Measurements from ENCODE around the gene SECTM1. TPM values are rescaled to one million over a fixed set of nuclear protein-coding genes. Genes with fewer than 3 reads are reported as not detected.

The SECTM1 gene
- total RNA-seq, 2 experiments from 2014 or later: 12.2 to 12.7 TPM

DNA sequence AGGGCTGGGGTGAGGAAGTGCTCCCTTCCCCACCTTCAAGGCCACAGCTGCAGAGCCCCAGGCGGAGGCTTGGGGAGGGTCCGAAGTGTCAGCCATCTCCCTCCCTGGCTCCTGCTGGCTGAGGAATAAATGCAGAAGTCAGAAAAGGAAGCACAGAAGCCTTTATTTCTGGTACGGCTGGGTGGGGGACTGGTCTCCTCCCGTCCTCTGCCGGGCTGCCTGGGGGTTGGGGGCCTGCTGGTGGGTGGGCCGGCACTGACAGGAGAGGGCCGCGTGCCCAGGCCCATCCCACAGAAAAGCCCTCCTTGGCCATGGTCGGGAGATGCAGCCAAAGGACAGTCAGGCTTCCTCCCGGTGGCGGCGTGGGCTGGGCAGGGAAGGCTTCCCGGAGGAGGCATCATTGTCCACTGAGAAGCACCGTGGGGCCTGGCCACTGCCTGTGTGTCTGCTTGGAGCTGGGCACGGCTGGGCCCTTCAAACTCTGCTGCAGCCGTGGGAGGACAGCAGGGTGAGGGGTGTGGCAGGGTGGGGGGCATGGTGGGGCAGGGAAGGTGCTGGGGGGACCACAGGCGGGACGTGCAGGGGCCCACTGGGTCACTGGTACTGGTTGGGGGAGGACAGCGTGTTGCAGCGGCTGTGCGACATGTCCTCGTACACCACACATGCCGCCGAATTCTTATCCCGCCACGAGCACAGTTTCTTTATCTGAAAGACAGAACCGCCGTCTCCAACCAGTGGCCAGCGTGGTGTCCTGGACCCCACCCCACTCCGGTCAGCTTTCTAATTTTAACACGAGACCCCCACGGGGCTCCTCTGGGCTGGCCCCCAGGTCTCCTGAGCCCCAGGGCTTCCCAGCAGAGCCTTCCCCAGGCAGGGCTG lies 18.6 kb downstream of the SECTM1 start:
- H3K27ac Mint-ChIP-seq: peak overlapping the region; percentile 92
- H3K4me1 Mint-ChIP-seq (ENCODE audit: low read depth): peaks cover 19% of the 10 kb centered on the region

DNA sequence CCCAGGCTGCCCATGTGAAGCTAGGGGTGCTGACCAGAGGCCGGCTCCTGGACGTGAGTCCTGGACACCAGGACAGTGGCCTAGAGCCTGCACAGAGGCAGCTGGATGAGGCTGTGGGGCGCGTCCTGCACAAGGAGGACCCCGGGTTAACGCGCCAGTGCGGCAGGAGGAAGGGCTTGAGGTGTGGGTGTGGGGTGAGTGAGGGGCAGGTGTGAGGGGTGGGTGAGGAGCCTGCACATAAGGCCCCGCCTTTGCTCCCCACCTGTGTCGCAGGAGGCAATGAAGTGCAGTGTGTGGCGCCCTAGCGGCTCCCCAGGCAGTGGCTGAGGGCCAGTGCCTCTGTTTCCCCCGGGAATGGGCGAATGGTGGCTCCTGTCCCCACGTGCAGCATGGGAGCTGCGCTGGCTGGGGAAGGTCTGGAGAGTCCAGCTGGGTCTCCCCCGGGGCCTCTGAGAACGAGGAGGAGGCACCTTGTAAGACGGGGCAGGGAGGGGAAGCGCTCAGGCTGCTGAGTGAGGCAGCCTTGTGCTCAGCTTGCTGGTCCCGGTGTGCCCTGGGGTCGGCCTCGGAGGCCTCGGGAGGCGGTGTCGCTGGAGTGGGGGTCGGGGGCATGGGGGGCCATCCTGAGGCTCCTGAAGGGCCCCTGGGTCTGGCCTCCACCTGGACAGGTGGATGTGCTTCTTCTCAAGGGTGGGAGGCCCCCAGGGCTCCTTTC lies 19.4 kb downstream of the SECTM1 start:
- ChIA-PET POLR2A (no interaction called here), CTCF (interaction anchor here (1.1 kb wide), 1 partner anchor 12 kb away, joined by 3 read pairs; no protein-coding TSS in a partner anchor)
- peak overlapping the region; percentile 29 for H3K27ac Mint-ChIP-seq
- peaks cover 19% of the 10 kb centered on the region for H3K4me1 Mint-ChIP-seq (ENCODE audit: low read depth)
- DNase-seq: no peak
- H3K4me3 Mint-ChIP-seq: peak overlapping the region; percentile 59
- intact Hi-C loops (cut with micrococcal nuclease): no loop called here
- peaks cover 32% of the 10 kb centered on the region for H3K36me3 Mint-ChIP-seq
- no peaks in the 10 kb centered on the region for H3K9me3 Mint-ChIP-seq
- no peaks in the 10 kb centered on the region for H3K27me3 Mint-ChIP-seq

More for the DNA sequence above, 18.6 kb downstream of the SECTM1 start:
- CTCF ChIA-PET: no interaction called here
- Mint-ChIP-seq H3K4me3 (no peak overlapping the region), H3K36me3 (peaks cover 32% of the 10 kb centered on the region), H3K9me3 (no peaks in the 10 kb centered on the region), H3K27me3 (no peaks in the 10 kb centered on the region)
- POLR2A ChIA-PET: interaction anchor here (1.3 to 3.0 kb wide), 2 partner anchors 17 to 22 kb away, joined by 5 to 18 read pairs; no protein-coding TSS in a partner anchor
- no peak for DNase-seq
- intact Hi-C loops (cut with micrococcal nuclease): no loop called here

DNA sequence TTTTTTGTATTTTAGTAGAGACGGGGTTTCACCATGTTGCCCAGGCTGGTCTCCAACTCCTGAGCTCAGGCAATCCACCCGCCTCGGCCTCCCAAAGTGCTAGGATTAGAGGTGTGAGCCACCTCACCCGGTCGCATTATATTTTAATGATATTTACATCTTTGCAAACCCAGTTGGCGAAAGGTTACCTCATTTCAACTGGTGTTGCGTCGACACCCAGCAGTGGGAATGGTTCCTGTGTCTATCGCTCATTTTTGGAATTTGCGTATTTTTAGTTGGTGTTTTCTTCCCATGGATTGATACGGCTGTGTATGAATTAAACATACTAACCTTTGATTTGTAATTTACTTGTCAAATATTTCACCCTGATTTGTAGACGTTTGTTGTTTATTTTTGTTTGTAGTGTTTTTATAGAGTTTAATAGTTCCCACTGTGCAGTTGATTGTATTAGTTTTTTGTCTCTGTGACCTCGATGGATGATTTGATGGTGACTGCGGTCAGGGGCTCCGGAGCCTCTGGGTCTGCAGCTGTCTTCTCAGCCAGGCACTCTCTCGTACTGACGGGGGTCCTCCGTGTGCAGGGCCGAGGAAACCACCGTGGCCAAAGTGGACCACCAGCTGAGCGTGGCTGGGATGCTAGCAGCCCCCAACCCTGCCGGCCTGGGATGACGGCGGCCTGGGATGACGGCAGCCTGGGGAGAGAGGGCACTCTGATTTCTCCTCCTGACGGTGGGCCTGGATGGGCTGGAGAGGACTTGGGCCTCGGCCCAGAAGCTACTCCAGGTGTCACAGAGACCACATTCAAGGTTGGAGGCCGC lies 20.2 kb downstream of the SECTM1 start:
- ChIA-PET POLR2A (interaction anchor here (1.1 kb wide), 1 partner anchor 16 kb away, joined by 4 read pairs; no protein-coding TSS in a partner anchor), CTCF (interaction anchor here (1.1 kb wide), 1 partner anchor 11 kb away, joined by 3 read pairs; no protein-coding TSS in a partner anchor)
- Mint-ChIP-seq H3K27ac (peak overlapping the region; percentile 44), H3K9me3 (no peaks in the 10 kb centered on the region), H3K36me3 (peaks cover 32% of the 10 kb centered on the region), H3K4me3 (peak overlapping the region; percentile 59), H3K27me3 (no peaks in the 10 kb centered on the region), H3K4me1 (ENCODE audit: low read depth) (peaks cover 24% of the 10 kb centered on the region)
- DNase-seq: no peak
- intact Hi-C loops (cut with micrococcal nuclease): no loop called here

DNA sequence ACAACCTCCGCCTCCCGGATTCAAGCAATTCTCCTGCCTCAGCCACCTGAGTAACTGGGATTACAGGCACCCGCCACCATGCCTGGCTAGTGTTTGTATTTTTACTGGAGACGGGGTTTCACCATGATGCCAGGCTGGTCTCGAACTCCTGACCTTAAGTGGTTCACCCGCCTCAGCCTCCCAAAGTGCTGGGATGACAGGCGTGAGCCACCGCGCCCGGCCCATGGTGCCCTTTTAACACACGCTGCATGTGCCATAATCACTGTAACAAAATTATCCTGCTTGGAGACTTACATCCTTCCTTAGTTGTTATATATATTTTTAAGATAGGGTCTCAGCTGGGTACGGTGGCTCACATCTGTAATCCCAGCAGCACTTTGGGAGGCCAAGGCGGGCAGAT lies 21.6 kb downstream of the SECTM1 start:
- H3K9me3 Mint-ChIP-seq: no peaks in the 10 kb centered on the region
- no peak overlapping the region for H3K4me3 Mint-ChIP-seq
- peaks cover 33% of the 10 kb centered on the region for H3K36me3 Mint-ChIP-seq
- peaks cover 30% of the 10 kb centered on the region for H3K4me1 Mint-ChIP-seq (ENCODE audit: low read depth)
- CTCF ChIA-PET: interaction anchor here (2.8 kb wide), 1 partner anchor 11 kb away, joined by 10 read pairs; no protein-coding TSS in a partner anchor
- intact Hi-C loops (cut with micrococcal nuclease): no loop called here
- POLR2A ChIA-PET: interaction anchor here (0.6 to 2.2 kb wide), 4 partner anchors 9 to 73 kb away, joined by 3 to 5 read pairs (median 4); no protein-coding TSS in a partner anchor
- no peak overlapping the region for H3K27ac Mint-ChIP-seq
- DNase-seq: no peak
- no peaks in the 10 kb centered on the region for H3K27me3 Mint-ChIP-seq

DNA sequence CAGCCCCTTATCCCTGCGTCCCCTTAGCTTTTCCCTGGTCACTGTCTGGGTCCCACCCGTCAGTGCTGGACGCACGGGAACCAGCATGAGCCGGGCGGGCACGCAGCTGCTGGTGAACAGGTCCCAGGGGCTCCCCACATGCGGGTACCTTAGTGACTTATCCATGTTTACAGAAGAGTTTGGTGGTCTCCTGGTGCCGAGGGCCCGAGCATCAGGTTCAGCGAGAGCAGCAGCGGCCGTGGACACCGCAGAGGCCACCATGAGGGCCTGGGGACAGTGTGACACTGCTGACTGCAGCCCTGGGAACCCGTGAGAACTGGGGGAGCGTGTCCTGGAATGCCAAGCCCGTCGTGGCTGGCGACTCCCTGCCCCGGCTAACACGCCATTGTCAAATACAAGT lies 22.7 kb downstream of the SECTM1 start:
- H3K36me3 Mint-ChIP-seq: peaks cover 25% of the 10 kb centered on the region
- H3K27me3 Mint-ChIP-seq: no peaks in the 10 kb centered on the region
- ChIA-PET POLR2A (interaction anchor here (1.1 to 2.2 kb wide), 2 partner anchors 8 to 13 kb away, joined by 3 to 5 read pairs; no protein-coding TSS in a partner anchor), CTCF (interaction anchor here (1.5 to 2.8 kb wide), 2 partner anchors 10 kb away, joined by 5 to 10 read pairs; no protein-coding TSS in a partner anchor)
- intact Hi-C loops (cut with micrococcal nuclease): no loop called here
- H3K27ac Mint-ChIP-seq: no peak overlapping the region
- peaks cover 36% of the 10 kb centered on the region for H3K4me1 Mint-ChIP-seq (ENCODE audit: low read depth)
- H3K9me3 Mint-ChIP-seq: no peaks in the 10 kb centered on the region
- H3K4me3 Mint-ChIP-seq: no peak overlapping the region
- no peak for DNase-seq

DNA sequence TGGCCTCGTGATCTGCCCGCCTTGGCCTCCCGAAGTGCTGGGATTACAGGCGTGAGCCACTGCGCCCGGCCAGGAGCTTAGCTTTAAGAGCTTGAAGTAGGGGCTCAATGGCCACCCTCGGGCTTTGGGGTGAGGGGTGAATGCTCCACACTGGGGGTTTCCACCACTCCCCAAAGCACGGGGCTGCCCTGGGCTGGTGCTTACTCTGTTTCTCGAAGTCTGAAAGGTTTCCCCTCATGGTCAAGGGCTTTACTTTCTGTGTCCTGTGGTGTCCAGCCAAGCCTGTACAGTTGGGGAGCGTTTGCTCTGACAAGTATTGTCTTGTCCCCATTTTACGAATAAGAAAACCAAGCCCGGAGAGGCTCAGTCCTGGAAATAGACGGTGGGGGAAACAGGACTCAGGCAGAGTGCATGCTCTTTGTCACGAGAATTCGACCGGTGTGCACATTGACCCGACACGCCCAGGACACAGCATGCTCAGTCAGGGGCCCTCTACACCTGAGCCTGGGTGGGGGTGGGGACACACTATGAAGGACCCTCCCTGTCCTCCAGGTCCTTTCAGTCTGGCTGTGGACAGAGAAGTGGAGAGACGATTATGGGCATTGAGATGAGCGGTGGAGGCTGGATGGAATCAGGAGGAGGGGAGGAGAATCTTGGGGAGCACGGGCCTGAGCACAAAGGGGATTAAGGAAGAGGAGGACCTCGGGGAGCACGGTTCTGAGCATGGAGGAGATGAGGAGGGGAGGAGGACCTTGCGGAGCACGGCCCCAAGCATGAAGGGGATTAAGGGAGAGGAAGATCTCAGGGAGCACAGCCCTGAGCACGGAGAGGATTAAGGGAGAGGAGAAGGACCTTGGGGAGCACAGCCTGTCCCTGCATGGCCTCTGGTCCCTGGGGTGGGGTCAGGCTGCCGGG lies 23.7 kb downstream of the SECTM1 start:
- Mint-ChIP-seq H3K4me3 (no peak overlapping the region), H3K27ac (no peak overlapping the region), H3K9me3 (no peaks in the 10 kb centered on the region), H3K27me3 (no peaks in the 10 kb centered on the region), H3K4me1 (ENCODE audit: low read depth) (peaks cover 40% of the 10 kb centered on the region), H3K36me3 (peaks cover 17% of the 10 kb centered on the region)
- POLR2A ChIA-PET: interaction anchor here (0.7 to 2.1 kb wide), 3 partner anchors 11 to 13 kb away, joined by 3 to 7 read pairs (median 4); no protein-coding TSS in a partner anchor
- intact Hi-C loops (cut with micrococcal nuclease): no loop called here
- CTCF ChIA-PET: interaction anchor here (0.9 to 2.8 kb wide), 5 partner anchors 9 to 11 kb away, joined by 3 to 10 read pairs (median 5); no protein-coding TSS in a partner anchor
- DNase-seq: no peak

DNA sequence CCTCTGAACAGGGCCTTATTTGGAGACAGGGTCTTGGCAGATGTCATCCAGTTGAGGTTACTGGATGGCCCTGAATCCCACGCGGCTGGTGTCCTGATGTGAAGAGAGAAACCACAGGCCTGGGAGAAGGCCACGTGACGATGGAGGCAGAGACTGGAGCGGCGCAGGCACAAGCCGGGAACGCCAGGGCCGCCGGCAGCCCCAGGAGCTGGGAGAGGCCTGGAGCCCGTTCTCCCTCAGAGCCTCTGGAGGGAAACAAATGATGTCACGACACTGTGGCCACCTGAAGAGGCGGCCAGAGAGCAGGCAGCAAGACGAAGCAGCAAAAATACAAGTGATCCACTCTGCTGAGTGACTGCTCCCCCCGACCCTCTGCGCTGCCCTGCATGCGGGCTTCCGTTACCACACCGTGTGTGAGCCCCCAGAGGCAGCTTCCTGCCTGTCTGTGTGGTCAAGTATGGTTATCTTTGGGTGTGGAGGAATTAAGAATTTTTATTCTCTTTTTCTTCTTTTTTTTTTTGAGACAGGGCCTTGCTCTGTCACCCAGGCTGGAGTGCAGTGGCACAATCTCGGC lies 27.8 kb downstream of the SECTM1 start:
- Mint-ChIP-seq H3K4me1 (ENCODE audit: low read depth) (peaks cover 62% of the 10 kb centered on the region), H3K27ac (peak overlapping the region; percentile 93), H3K27me3 (no peaks in the 10 kb centered on the region), H3K36me3 (peaks cover 6% of the 10 kb centered on the region), H3K4me3 (peak overlapping the region; percentile 5), H3K9me3 (no peaks in the 10 kb centered on the region)
- POLR2A ChIA-PET: interaction anchor here (2.1 to 12.2 kb wide), 3 partner anchors 8 to 16 kb away, joined by 7 to 103 read pairs (median 67); partner anchors contain the start of gene CD7
- DNase-seq: peak; percentile 12
- CTCF ChIA-PET: interaction anchor here (1.2 to 2.3 kb wide), 2 partner anchors 8 to 15 kb away, joined by 6 to 12 read pairs; no protein-coding TSS in a partner anchor
- intact Hi-C loops (cut with micrococcal nuclease): loop anchor here (1.0 kb wide), 3 partner anchors 9 to 15 kb away; no protein-coding TSS in a partner anchor

DNA sequence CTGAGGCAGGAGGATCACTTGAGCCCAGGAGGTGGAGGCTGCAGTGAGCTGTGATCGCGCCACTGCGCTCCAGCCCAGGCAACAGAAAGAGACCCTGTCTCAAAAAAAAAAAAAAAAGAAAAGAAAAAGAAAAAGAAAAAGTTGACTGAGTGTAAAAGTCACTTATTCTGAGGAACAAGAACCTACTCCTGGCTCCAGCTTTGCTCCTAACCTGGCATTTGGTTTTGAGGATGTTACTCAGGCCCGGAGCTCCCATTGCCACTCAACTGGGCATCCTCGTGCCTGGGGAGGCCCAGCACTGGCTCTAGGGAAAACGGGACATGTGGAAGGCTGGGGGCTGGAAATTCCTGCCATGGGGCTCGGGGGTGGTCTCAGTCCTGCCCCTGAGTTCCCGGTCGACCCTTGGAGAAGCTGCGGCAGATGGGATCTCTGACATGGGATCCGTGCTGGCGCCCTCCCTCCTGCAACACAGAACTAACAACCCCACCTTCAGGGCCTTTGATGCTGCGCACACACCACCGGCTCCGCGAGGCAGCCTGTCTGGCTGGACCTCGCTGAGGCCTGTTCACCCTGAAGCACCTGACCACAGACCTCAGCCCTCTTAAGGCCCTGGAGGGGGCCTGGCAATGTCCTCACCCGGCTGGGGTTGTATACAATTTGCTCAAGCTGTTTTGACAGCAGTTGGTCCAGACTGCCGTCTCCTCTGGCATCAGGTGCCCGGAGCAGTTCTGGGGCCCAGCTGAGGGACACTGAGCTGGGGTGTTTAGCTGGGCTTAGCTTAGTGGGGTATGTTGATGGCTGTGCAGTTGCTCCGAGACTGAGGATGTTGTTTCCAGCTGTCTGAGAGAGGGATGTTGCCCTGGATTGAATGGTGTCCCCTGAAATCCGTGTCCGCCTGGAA lies 28.5 kb downstream of the SECTM1 start:
- peak overlapping the region; percentile 26 for H3K4me3 Mint-ChIP-seq
- H3K36me3 Mint-ChIP-seq: peaks cover 6% of the 10 kb centered on the region
- no peaks in the 10 kb centered on the region for H3K9me3 Mint-ChIP-seq
- ChIA-PET POLR2A (interaction anchor here (2.1 to 12.2 kb wide), 3 partner anchors 7 to 16 kb away, joined by 7 to 103 read pairs (median 67); partner anchors contain the start of gene CD7), CTCF (interaction anchor here (1.2 to 2.3 kb wide), 2 partner anchors 7 to 16 kb away, joined by 6 to 12 read pairs; no protein-coding TSS in a partner anchor)
- intact Hi-C loops (cut with micrococcal nuclease): no loop called here
- peaks cover 69% of the 10 kb centered on the region for H3K4me1 Mint-ChIP-seq (ENCODE audit: low read depth)
- DNase-seq: no peak
- H3K27me3 Mint-ChIP-seq: no peaks in the 10 kb centered on the region
- peak overlapping the region; percentile 93 for H3K27ac Mint-ChIP-seq

DNA sequence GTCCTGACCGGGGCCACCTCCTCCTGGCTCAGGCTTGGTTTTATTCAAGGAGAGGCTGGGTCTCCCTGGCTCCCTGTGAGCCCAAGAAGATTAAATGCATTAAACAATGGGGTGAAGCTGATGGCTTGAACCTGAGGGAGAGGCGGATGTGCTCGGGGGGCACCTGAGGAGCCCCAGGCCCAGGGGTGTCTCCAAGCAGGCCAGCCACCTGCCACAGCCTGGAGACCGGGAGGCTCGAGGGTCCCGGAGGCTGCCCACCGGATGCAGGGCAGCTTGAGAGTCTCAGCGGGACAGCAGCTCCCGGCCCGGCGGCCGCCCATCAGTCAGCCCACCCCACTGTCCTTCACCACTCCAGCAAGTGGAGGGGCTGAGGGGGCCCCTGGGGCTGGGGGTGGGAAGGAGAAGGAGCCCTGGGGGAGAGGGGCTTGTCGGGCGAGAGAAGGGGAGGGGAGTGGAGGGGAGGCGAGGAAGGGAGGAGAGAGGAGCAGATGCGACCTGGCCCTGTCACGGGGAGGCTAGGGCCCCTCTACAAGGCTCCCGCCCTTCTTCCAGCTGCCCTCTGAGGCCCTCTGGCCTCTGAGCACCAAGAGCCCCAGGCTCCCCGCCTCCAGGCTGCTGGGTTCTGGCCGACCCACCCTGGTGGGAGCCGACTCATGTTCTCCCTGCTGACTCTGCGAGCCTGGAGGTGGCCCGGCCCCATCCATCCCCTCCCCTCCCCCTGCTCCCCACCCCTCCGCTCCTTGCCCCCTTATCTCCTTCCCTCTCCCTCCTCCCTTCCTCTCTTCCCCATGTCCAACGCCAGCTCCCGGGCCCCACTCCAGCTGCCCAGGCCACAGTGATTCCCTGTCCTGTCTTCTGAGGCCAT lies 29.4 kb downstream of the SECTM1 start:
- ChIA-PET CTCF (interaction anchor here (2.2 to 8.5 kb wide), 3 partner anchors 19 to 62 kb away, joined by 5 to 113 read pairs (median 27); no protein-coding TSS in a partner anchor), POLR2A (interaction anchor here (1.0 to 12.2 kb wide), 6 partner anchors 6 to 145 kb away, joined by 3 to 103 read pairs (median 22); partner anchors contain the start of gene CD7)
- intact Hi-C loops (cut with micrococcal nuclease): no loop called here
- DNase-seq: peak; percentile 11
- Mint-ChIP-seq H3K4me3 (peak overlapping the region; percentile 93), H3K27me3 (no peaks in the 10 kb centered on the region), H3K9me3 (no peaks in the 10 kb centered on the region), H3K27ac (peak overlapping the region; percentile 100), H3K36me3 (peaks cover 8% of the 10 kb centered on the region), H3K4me1 (ENCODE audit: low read depth) (peaks cover 77% of the 10 kb centered on the region)
